Neural cell (in vitro differentiated cells): Measurements from ENCODE around the gene HOXA5.

ENCODE experiments used
- EP300 ChIP-seq: fragments of 450-650 bp; conservative IDR thresholded peaks from 2 replicates; pipeline ENCODE4 v1.6.1; 2014; ENCODE audit warnings: antibody characterized with exemption, mild to moderate bottlenecking, moderate library complexity; ENCODE audit not compliant: poor library complexity, severe bottlenecking
- EZH2 ChIP-seq: fragments of 200-600, 300-800 bp; shearing (Covaris generic), sonication (generic); IDR thresholded peaks from 2 replicates; pipeline ENCODE4 v1.6.1; 2014; ENCODE audit warnings: antibody characterized with exemption, low read length, borderline replicate concordance, mild to moderate bottlenecking; ENCODE audit not compliant: insufficient read depth, poor library complexity, severe bottlenecking
- POLR2AphosphoS5 ChIP-seq: IDR thresholded peaks from 2 replicates; pipeline ENCODE4 v1.6.1; 2012
- RAD21 ChIP-seq: fragments of 450-650 bp; conservative IDR thresholded peaks from 2 replicates; pipeline ENCODE4 v1.6.1; 2014; ENCODE audit warnings: antibody characterized with exemption, mild to moderate bottlenecking, moderate library complexity
- SMC3 ChIP-seq: fragments of 450-650 bp; conservative IDR thresholded peaks from 2 replicates; pipeline ENCODE4 v1.6.1; 2014; ENCODE audit warnings: antibody characterized with exemption, mild to moderate bottlenecking, moderate library complexity; ENCODE audit not compliant: poor library complexity
- TAF1 ChIP-seq: IDR thresholded peaks from 2 replicates; pipeline ENCODE4 v1.6.1; 2012; ENCODE audit warnings: low read depth
- TF ChIP-seq, protein P1 (sequence below): fragments of 450-650 bp; IDR thresholded peaks from 2 replicates; pipeline ENCODE4 v1.5.1; 2014; ENCODE audit warnings: antibody characterized with exemption, mild to moderate bottlenecking, moderate library complexity; ENCODE audit not compliant: poor library complexity, severe bottlenecking
- TF ChIP-seq, protein P2 (sequence below): IDR thresholded peaks from 2 replicates; pipeline ENCODE4 v1.6.1; 2012; ENCODE audit warnings: borderline replicate concordance

- TF ChIP-seq, protein P1, sequence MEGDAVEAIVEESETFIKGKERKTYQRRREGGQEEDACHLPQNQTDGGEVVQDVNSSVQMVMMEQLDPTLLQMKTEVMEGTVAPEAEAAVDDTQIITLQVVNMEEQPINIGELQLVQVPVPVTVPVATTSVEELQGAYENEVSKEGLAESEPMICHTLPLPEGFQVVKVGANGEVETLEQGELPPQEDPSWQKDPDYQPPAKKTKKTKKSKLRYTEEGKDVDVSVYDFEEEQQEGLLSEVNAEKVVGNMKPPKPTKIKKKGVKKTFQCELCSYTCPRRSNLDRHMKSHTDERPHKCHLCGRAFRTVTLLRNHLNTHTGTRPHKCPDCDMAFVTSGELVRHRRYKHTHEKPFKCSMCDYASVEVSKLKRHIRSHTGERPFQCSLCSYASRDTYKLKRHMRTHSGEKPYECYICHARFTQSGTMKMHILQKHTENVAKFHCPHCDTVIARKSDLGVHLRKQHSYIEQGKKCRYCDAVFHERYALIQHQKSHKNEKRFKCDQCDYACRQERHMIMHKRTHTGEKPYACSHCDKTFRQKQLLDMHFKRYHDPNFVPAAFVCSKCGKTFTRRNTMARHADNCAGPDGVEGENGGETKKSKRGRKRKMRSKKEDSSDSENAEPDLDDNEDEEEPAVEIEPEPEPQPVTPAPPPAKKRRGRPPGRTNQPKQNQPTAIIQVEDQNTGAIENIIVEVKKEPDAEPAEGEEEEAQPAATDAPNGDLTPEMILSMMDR, result no peak
- no peak for TF ChIP-seq RAD21
- no peak for TF ChIP-seq POLR2AphosphoS5
- TF ChIP-seq EP300, result no peak
- TF ChIP-seq TAF1, result no peak
- TF ChIP-seq, protein P2, sequence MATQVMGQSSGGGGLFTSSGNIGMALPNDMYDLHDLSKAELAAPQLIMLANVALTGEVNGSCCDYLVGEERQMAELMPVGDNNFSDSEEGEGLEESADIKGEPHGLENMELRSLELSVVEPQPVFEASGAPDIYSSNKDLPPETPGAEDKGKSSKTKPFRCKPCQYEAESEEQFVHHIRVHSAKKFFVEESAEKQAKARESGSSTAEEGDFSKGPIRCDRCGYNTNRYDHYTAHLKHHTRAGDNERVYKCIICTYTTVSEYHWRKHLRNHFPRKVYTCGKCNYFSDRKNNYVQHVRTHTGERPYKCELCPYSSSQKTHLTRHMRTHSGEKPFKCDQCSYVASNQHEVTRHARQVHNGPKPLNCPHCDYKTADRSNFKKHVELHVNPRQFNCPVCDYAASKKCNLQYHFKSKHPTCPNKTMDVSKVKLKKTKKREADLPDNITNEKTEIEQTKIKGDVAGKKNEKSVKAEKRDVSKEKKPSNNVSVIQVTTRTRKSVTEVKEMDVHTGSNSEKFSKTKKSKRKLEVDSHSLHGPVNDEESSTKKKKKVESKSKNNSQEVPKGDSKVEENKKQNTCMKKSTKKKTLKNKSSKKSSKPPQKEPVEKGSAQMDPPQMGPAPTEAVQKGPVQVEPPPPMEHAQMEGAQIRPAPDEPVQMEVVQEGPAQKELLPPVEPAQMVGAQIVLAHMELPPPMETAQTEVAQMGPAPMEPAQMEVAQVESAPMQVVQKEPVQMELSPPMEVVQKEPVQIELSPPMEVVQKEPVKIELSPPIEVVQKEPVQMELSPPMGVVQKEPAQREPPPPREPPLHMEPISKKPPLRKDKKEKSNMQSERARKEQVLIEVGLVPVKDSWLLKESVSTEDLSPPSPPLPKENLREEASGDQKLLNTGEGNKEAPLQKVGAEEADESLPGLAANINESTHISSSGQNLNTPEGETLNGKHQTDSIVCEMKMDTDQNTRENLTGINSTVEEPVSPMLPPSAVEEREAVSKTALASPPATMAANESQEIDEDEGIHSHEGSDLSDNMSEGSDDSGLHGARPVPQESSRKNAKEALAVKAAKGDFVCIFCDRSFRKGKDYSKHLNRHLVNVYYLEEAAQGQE, result no peak
- TF ChIP-seq SMC3, result no peak
- TF ChIP-seq EZH2, result no peak
Measured at GRCh38 chr7:27157702-27158431, 14.4 kb upstream of the HOXA5 start.
